AG04449 (cell line): ENCODE data around the gene SCAMP2.
"Not testable (repeated sequence)": the region's sequence is repeated elsewhere in the genome, so short reads cannot be mapped to it uniquely, and the experiment has no call there.

Experiments
- CTCF ChIA-PET: fragments of 350-600 bp; formaldehyde crosslinking; extraction: SDS; loops from one replicate; lab custom pipeline; 2021; ENCODE audit warnings: antibody characterized with exemption; lab: Yijun Ruan, JAX
- POLR2A ChIA-PET: fragments of 400-600, 350-600 bp; formaldehyde crosslinking; extraction: SDS; loops from one replicate; lab custom pipeline; 2020; ENCODE audit warnings: antibody characterized with exemption, inconsistent platforms; lab: Yijun Ruan, JAX
- DNase-seq: peaks from one replicate; pipeline ENCODE4 v3.0.0-alpha.2; 2010; ENCODE audit warnings: low read depth, low spot score
- H3K4me3 ChIP-seq: 2 replicates; pipeline ENCODE4 v1.5.1; 2011; ENCODE audit warnings: low read depth, mild to moderate bottlenecking, control low read depth, low read length
- TF ChIP-seq, protein P1 (sequence below): IDR thresholded peaks from one replicate; pipeline ENCODE4 v1.5.1; 2011; ENCODE audit warnings: mild to moderate bottlenecking, moderate library complexity, low read length, control low read depth, inconsistent platforms; ENCODE audit not compliant: insufficient read depth; ENCODE audit errors: missing control alignments

The SCAMP2 gene

DNA sequence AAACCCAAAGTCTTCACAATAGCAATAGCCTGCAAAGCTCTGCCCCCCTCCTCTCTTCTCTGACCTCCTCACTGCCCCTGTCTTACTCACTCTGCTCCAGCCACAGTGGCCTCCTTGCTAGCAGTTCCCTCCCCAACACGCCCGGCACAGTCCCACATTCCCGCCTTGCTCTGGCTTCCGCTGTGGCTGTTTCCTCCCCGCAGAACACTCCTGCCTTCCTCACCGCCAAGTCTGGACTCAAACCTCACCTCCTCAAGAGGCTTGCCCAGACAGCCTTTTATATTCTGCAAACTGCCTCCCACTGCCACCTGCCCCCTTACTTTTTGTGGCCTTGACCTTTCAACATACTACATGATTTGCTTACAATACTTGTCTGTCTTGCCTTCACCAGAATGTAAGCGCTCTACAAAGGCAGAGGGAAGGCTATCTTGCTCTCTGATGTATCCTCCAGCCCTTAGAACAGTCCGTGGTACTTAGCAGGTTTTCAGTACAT, 16.3 kb upstream of the SCAMP2 start:
- peak overlapping the region; percentile 100 for H3K4me3 ChIP-seq
- TF ChIP-seq, protein P1, sequence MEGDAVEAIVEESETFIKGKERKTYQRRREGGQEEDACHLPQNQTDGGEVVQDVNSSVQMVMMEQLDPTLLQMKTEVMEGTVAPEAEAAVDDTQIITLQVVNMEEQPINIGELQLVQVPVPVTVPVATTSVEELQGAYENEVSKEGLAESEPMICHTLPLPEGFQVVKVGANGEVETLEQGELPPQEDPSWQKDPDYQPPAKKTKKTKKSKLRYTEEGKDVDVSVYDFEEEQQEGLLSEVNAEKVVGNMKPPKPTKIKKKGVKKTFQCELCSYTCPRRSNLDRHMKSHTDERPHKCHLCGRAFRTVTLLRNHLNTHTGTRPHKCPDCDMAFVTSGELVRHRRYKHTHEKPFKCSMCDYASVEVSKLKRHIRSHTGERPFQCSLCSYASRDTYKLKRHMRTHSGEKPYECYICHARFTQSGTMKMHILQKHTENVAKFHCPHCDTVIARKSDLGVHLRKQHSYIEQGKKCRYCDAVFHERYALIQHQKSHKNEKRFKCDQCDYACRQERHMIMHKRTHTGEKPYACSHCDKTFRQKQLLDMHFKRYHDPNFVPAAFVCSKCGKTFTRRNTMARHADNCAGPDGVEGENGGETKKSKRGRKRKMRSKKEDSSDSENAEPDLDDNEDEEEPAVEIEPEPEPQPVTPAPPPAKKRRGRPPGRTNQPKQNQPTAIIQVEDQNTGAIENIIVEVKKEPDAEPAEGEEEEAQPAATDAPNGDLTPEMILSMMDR, result no peak
- CTCF ChIA-PET, result interaction anchor here (0.9 to 9.3 kb wide), 6 partner anchors 14 to 108 kb away, joined by 3 to 134 read pairs (median 3); partner anchors contain the start of gene FAM219B
- POLR2A ChIA-PET, result interaction anchor here (0.7 to 1.1 kb wide), 5 partner anchors 9 to 106 kb away, joined by 3 to 10 read pairs (median 4); partner anchors contain the start of gene FAM219B
- no peak for DNase-seq

DNA sequence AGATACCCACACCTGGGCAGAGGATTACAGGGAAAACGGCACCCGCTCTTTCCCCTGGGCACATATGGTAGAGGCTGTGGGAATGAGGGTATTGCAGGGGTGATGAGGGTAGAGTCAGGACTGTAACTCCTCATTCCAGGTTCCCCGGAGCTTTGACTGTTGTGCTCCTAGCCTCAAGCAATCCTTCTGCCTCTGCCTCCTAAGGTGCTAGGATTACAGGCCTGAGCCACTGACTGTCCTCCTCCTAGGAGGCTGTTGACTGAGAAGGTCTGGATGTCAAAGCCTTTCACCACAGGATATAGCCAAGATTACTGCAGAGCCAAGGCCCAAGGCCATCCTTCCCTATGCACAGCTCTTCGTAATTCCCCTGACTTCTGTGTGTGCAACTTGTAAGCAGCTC, 15.6 kb upstream of the SCAMP2 start:
- DNase-seq, result no peak
- ChIA-PET POLR2A (interaction anchor here (0.8 kb wide), 1 partner anchor 9 kb away, joined by 3 read pairs; no protein-coding TSS in a partner anchor), CTCF (interaction anchor here (0.9 to 9.3 kb wide), 3 partner anchors 14 to 120 kb away, joined by 3 to 134 read pairs (median 3); partner anchors contain the start of gene FAM219B)
- no peak overlapping the region for H3K4me3 ChIP-seq
- TF ChIP-seq, protein P1, result no peak

DNA sequence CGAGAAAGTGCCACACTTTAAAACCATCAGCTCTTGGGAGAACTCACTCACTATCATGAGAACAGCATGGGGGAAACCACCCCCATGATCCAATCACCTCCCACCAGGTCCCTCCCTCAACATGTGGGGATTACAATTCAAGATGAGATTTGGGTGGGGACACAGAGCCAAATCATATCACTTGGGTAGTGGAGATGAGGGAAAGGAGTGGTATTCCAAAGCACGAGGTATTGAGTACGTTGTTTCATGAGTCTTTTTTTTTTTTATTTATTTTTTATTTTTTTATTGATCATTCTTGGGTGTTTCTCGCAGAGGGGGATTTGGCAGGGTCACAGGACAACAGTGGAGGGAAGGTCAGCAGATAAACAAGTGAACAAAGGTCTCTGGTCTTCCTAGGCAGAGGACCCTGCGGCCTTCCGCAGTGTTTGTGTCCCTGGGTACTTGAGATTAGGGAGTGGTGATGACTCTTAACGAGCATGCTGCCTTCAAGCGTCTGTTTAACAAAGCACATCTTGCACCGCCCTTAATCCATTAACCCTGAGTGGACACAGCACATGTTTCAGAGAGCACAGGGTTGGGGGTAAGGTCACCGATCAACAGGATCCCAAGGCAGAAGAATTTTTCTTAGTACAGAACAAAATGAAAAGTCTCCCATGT, 14.5 kb upstream of the SCAMP2 start:
- POLR2A ChIA-PET, H3K4me3 ChIP-seq, DNase-seq: not testable (repeated sequence)
- CTCF ChIA-PET, result interaction anchor here (9.3 kb wide), 1 partner anchor 15 kb away, joined by 134 read pairs; the partner anchor contains the start of gene FAM219B

DNA sequence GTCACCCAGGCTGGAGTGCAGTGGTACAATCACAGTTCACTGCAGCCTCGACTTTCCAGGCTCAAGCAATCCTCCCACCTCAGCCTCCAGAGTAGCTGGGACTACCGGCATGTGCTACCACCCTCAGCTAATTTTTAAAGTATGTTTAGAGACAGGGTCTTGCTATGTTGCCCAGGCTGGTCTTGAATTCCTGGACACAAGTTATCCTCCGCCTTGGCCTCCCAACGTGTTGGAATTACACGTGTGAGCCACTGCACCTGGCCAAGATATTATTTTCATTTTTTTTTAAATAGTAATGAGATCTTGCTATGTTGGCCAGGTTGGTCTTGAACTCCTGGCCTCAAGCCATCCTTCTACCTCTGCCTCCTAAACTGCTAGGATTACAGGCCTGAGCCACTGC, 12.3 kb upstream of the SCAMP2 start:
- no peak for DNase-seq
- POLR2A ChIA-PET, result interaction anchor here (0.9 kb wide), 1 partner anchor 16 kb away, joined by 3 read pairs; no protein-coding TSS in a partner anchor
- CTCF ChIA-PET, result interaction anchor here (1.2 to 6.1 kb wide), 2 partner anchors 17 to 44 kb away, joined by 4 to 29 read pairs; no protein-coding TSS in a partner anchor
- no peak overlapping the region for H3K4me3 ChIP-seq
- TF ChIP-seq, protein P1, result no peak

DNA sequence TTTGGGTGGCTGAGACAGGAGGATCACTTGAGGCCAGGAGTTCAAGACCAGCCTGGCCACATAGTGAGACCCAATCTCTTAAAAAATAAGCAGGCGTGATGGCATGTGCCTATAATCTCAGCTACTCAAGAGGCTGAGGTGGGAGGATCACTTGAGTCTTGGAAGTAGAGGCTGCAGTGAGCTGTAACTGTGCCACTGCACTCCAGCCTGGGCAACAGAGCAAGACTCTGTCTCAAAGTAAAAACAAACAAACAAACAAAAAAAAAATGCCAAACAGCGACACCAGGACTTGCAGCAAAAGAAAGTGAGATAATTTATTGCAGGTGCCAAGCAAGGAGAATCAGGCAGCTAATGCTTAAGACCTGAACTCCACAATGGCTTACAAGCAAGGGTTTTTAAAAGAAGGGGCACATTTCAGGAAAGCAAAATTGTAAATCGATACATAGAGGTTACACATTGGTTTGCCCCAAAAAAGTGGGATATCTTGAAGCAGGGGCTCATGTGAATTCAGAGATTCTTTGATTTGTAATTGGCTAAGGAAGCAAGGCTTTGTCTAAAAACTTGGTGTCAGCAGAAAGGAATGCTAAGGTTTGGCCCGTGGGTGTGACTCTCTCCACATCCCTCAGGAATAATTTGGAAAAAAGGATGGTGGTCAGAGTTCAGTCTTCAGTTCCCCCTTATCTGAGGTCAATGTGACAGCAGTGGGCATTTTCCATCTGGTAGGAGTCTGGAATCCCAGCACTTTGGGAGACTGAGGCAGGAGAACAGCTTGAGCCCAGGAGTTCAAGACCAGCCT, 11.5 kb upstream of the SCAMP2 start:
- POLR2A ChIA-PET, result interaction anchor here (1.0 to 1.1 kb wide), 2 partner anchors 11 to 13 kb away, joined by 3 to 4 read pairs; no protein-coding TSS in a partner anchor
- CTCF ChIA-PET, result interaction anchor here (0.8 to 6.1 kb wide), 4 partner anchors 17 to 105 kb away, joined by 3 to 29 read pairs (median 4); partner anchors contain the start of gene CSK
- H3K4me3 ChIP-seq, result no peak overlapping the region
- TF ChIP-seq, protein P1, result no peak
- no peak for DNase-seq

DNA sequence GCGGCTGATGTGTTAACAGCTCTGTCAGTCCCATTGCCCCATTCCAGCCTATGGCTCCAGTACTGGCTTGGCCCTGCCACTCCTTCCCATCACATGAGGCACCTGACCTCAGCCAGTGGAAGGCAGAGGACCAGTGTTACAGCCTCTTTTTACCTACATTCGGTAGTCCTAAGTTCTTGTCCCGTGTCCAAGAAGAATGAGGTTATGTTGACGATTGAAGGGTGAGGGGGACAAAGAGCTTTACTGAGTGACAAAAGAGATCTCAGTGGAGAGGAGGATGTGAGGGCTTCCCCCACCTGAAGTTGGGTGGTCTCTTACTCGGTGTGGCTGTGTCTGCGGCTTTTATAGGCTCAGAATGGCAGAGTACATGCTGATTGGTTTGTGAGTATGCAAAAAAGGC, 9.4 kb upstream of the SCAMP2 start:
- TF ChIP-seq, protein P1, result no peak
- no peak overlapping the region for H3K4me3 ChIP-seq
- CTCF ChIA-PET, result interaction anchor here (1.8 to 6.1 kb wide), 2 partner anchors 17 to 19 kb away, joined by 7 to 29 read pairs; no protein-coding TSS in a partner anchor
- POLR2A ChIA-PET, result no interaction called here
- DNase-seq, result no peak
